Islet precursor cell (in vitro differentiated cells): ENCODE measurements around the gene TFAP2A.

Experiments
- DNase-seq: peaks from one replicate; pipeline ENCODE4 v3.0.0-alpha.2; 2018

TFAP2A gene

GRCh38 chr6:10398446-10399218 lies 16.2 kb downstream of the TFAP2A start:
- peak; percentile 58 for DNase-seq

GRCh38 chr6:10397756-10398445 lies 17.0 kb downstream of the TFAP2A start:
- peak; percentile 56 for DNase-seq

- no peak for DNase-seq
Measured at GRCh38 chr6:10396785-10397184, 18.1 kb downstream of the TFAP2A start.

GRCh38 chr6:10395704-10396546 lies 18.9 kb downstream of the TFAP2A start:
- peak; percentile 84 for DNase-seq

GRCh38 chr6:10395171-10395703 lies 19.6 kb downstream of the TFAP2A start:
- DNase-seq: no peak

GRCh38 chr6:10393544-10394225 lies 21.2 kb downstream of the TFAP2A start:
- DNase-seq: no peak

- DNase-seq: no peak
Measured at GRCh38 chr6:10391799-10392198, 23.1 kb downstream of the TFAP2A start.

- DNase-seq: no peak
Measured at GRCh38 chr6:10391299-10391630, 23.6 kb downstream of the TFAP2A start.

GRCh38 chr6:10390495-10391298 lies 24.2 kb downstream of the TFAP2A start:
- DNase-seq: peak; percentile 58

GRCh38 chr6:10389739-10390494 lies 25.0 kb downstream of the TFAP2A start:
- peak; percentile 58 for DNase-seq

GRCh38 chr6:10386756-10387654 lies 27.9 kb downstream of the TFAP2A start:
- no peak for DNase-seq

GRCh38 chr6:10386220-10386619 lies 28.7 kb downstream of the TFAP2A start:
- DNase-seq: no peak

GRCh38 chr6:10385524-10386132 lies 29.2 kb downstream of the TFAP2A start:
- DNase-seq: peak; percentile 54

- DNase-seq: no peak
Measured at GRCh38 chr6:10384610-10385523, 30.0 kb downstream of the TFAP2A start.

GRCh38 chr6:10384091-10384609 lies 30.7 kb downstream of the TFAP2A start:
- no peak for DNase-seq

- DNase-seq: peak; percentile 84
Measured at GRCh38 chr6:10383331-10384090, 31.4 kb downstream of the TFAP2A start.

GRCh38 chr6:10382728-10383330 lies 32.0 kb downstream of the TFAP2A start:
- no peak for DNase-seq
